Measurements from ENCODE around the gene C1QTNF12. TPM values are rescaled to one million over a fixed set of nuclear protein-coding genes. Genes with fewer than 3 reads are reported as not detected.

The C1QTNF12 gene
- total and polyA plus RNA-seq, 4 donors = 1.2 to 3.0 (median 2.0) TPM

- TF ChIP-seq CTCF (IDR thresholded peaks at IDR 0.05; ENCODE audit: control extremely low read depth, extremely low read depth) = no peak
- DNase-seq = no peak
- H3K27ac ChIP-seq (ENCODE audit: low read depth in 1 of 2, low read length in 1 of 2) = no peak overlapping the region
- peaks cover 0 to 27% (median 2%) of the 10 kb centered on the region in 3 donors for H3K27me3 ChIP-seq (ENCODE audit: control insufficient read depth in 3 of 3, insufficient read depth in 3 of 3, low read length in 2 of 3)
- no peak overlapping the region for H3K4me3 ChIP-seq
- no peak overlapping the region for H3K9ac ChIP-seq (ENCODE audit: insufficient read depth in 1 of 2, low read length in 2 of 2)
- H3K9me3 ChIP-seq (ENCODE audit: control insufficient read depth in 4 of 4, insufficient read depth in 3 of 4, low read length in 3 of 4) = peaks cover 0 to 8% (median 0%) of the 10 kb centered on the region in 4 donors
- H3K4me1 ChIP-seq (ENCODE audit: control insufficient read depth in 5 of 5, insufficient read depth in 5 of 5, low read length in 5 of 5) = peaks cover 0 to 9% (median 0%) of the 10 kb centered on the region in 5 donors
- no peak for ATAC-seq (ENCODE audit: insufficient read depth, low FRiP score)
- H3K36me3 ChIP-seq (ENCODE audit: control insufficient read depth in 4 of 4, insufficient read depth in 4 of 4, low read length in 4 of 4) = no peaks in the 10 kb centered on the region
- 40 to 53% methylated on average over 27 to 30 of the region's 30 CpGs for WGBS, 2 donors
Observed at GRCh38 chr1:1239614-1240347, 6.7 kb downstream of the C1QTNF12 start.

- TF ChIP-seq CTCF (IDR thresholded peaks at IDR 0.05; ENCODE audit: control extremely low read depth, extremely low read depth) = no peak
Observed at GRCh38 chr1:1239227-1239613, 7.3 kb downstream of the C1QTNF12 start.

GRCh38 chr1:1238702-1239178, 7.8 kb downstream of the C1QTNF12 start:
- no peak overlapping the region for H3K9ac ChIP-seq (ENCODE audit: insufficient read depth in 1 of 2, low read length in 2 of 2)
- ATAC-seq (ENCODE audit: insufficient read depth, low FRiP score) (no peak), DNase-seq (no peak)
- H3K4me1 ChIP-seq (ENCODE audit: control insufficient read depth in 5 of 5, insufficient read depth in 5 of 5, low read length in 5 of 5) = peaks cover 0 to 9% (median 0%) of the 10 kb centered on the region in 5 donors
- H3K27me3 ChIP-seq (ENCODE audit: control insufficient read depth in 3 of 3, insufficient read depth in 3 of 3, low read length in 2 of 3) = peaks cover 0 to 27% (median 2%) of the 10 kb centered on the region in 3 donors
- no peak for TF ChIP-seq CTCF (IDR thresholded peaks at IDR 0.05; ENCODE audit: control extremely low read depth, extremely low read depth)
- 72 to 74% methylated on average over 18 to 19 of the region's 19 CpGs for WGBS, 2 donors
- H3K27ac ChIP-seq (ENCODE audit: low read depth in 1 of 2, low read length in 1 of 2) = no peak overlapping the region
- peaks cover 0 to 8% (median 0%) of the 10 kb centered on the region in 4 donors for H3K9me3 ChIP-seq (ENCODE audit: control insufficient read depth in 4 of 4, insufficient read depth in 3 of 4, low read length in 3 of 4)
- no peak overlapping the region for H3K4me3 ChIP-seq
- peaks cover 0 to 3% (median under 1%) of the 10 kb centered on the region in 4 donors for H3K36me3 ChIP-seq (ENCODE audit: control insufficient read depth in 4 of 4, insufficient read depth in 4 of 4, low read length in 4 of 4)

More at GRCh38 chr1:1239227-1239613, 7.3 kb downstream of the C1QTNF12 start:
- H3K27me3 ChIP-seq (ENCODE audit: control insufficient read depth in 3 of 3, insufficient read depth in 3 of 3, low read length in 2 of 3) = peaks cover 0 to 27% (median 2%) of the 10 kb centered on the region in 3 donors
- H3K9me3 ChIP-seq (ENCODE audit: control insufficient read depth in 4 of 4, insufficient read depth in 3 of 4, low read length in 3 of 4) = peaks cover 0 to 8% (median 0%) of the 10 kb centered on the region in 4 donors
- WGBS, 2 donors = 64 to 71% methylated on average over 15 of the region's 15 CpGs
- H3K4me1 ChIP-seq (ENCODE audit: control insufficient read depth in 5 of 5, insufficient read depth in 5 of 5, low read length in 5 of 5) = peaks cover 0 to 9% (median 0%) of the 10 kb centered on the region in 5 donors
- peaks cover 0 to 2% (median under 1%) of the 10 kb centered on the region in 4 donors for H3K36me3 ChIP-seq (ENCODE audit: control insufficient read depth in 4 of 4, insufficient read depth in 4 of 4, low read length in 4 of 4)
- no peak overlapping the region for H3K27ac ChIP-seq (ENCODE audit: low read depth in 1 of 2, low read length in 1 of 2)
- H3K4me3 ChIP-seq = no peak overlapping the region
- ATAC-seq (ENCODE audit: insufficient read depth, low FRiP score) = no peak
- no peak for DNase-seq
- no peak overlapping the region for H3K9ac ChIP-seq (ENCODE audit: insufficient read depth in 1 of 2, low read length in 2 of 2)

All from lung (tissue), 12 donors.